HEK293T (cell line): Measurements from ENCODE around the gene RGS9BP.

Source experiments
- CTCF ChIA-PET: fragments of 350-600 bp; formaldehyde crosslinking; extraction: SDS; loops from one replicate; lab custom pipeline; 2021; ENCODE audit warnings: antibody characterized with exemption, inconsistent platforms; lab: Yijun Ruan, JAX
- POLR2A ChIA-PET: fragments of 350-600 bp; formaldehyde crosslinking; extraction: SDS; loops from one replicate; lab custom pipeline; 2020; ENCODE audit warnings: antibody characterized with exemption, inconsistent platforms; lab: Yijun Ruan, JAX
- DNase-seq: peaks from one replicate; pipeline ENCODE4 v3.0.0; 2012; ENCODE audit warnings: mixed read lengths; ENCODE audit errors: extremely low spot score
- ARNT ChIP-seq: fragments of 450-650 bp; IDR thresholded peaks from 2 replicates; pipeline ENCODE4 v1.6.1; 2017; ENCODE audit warnings: mild to moderate bottlenecking
- BHLHE40 ChIP-seq: fragments of 450-650 bp; IDR thresholded peaks from 2 replicates; pipeline ENCODE4 v1.6.1; 2016; ENCODE audit warnings: mild to moderate bottlenecking, moderate library complexity, borderline replicate concordance
- CTBP1 ChIP-seq: fragments of 450-650 bp; IDR thresholded peaks from 2 replicates; pipeline ENCODE4 v1.6.1; 2016; ENCODE audit warnings: borderline replicate concordance
- ELF4 ChIP-seq: fragments of 450-650 bp; IDR thresholded peaks from 2 replicates; pipeline ENCODE4 v1.6.1; 2017; ENCODE audit warnings: antibody characterized with exemption
- FOXA1 ChIP-seq: fragments of 450-650 bp; IDR thresholded peaks from 2 replicates; pipeline ENCODE4 v1.6.1; 2016; ENCODE audit warnings: mild to moderate bottlenecking
- FOXK2 ChIP-seq: fragments of 450-650 bp; IDR thresholded peaks from 2 replicates; pipeline ENCODE4 v1.6.1; 2016; ENCODE audit warnings: mild to moderate bottlenecking
- FOXM1 ChIP-seq: fragments of 450-650 bp; IDR thresholded peaks from 2 replicates; pipeline ENCODE4 v1.6.1; 2017; ENCODE audit warnings: mild to moderate bottlenecking, borderline replicate concordance
- HDGF ChIP-seq: fragments of 450-650 bp; IDR thresholded peaks from 2 replicates; pipeline ENCODE4 v1.6.1; 2017; ENCODE audit warnings: antibody characterized with exemption, borderline replicate concordance
- L3MBTL2 ChIP-seq: fragments of 450-650 bp; conservative IDR thresholded peaks from 2 replicates; pipeline ENCODE4 v1.6.1; 2016; ENCODE audit warnings: mild to moderate bottlenecking
- LEF1 ChIP-seq: fragments of 450-650 bp; IDR thresholded peaks from 2 replicates; pipeline ENCODE4 v1.6.1; 2017; ENCODE audit warnings: mild to moderate bottlenecking, borderline replicate concordance
- NFRKB ChIP-seq: fragments of 450-650 bp; IDR thresholded peaks from 2 replicates; pipeline ENCODE4 v1.6.1; 2016; ENCODE audit warnings: mild to moderate bottlenecking, moderate library complexity
- SP1 ChIP-seq: fragments of 450-650 bp; IDR thresholded peaks from 2 replicates; pipeline ENCODE4 v1.6.1; 2017
- SUZ12 ChIP-seq: fragments of 450-650 bp; IDR thresholded peaks from 2 replicates; pipeline ENCODE4 v1.6.1; 2016; ENCODE audit warnings: mild to moderate bottlenecking
- TARDBP ChIP-seq: fragments of 450-650 bp; IDR thresholded peaks from 2 replicates; pipeline ENCODE4 v1.6.1; 2016
- ZNF384 ChIP-seq: fragments of 450-650 bp; IDR thresholded peaks from 2 replicates; pipeline ENCODE4 v1.6.1; 2016
- TF ChIP-seq, protein P1 (sequence below): fragments of 450-650 bp; IDR thresholded peaks from 2 replicates; pipeline ENCODE4 v1.6.1; 2016

Gene RGS9BP, protein sequence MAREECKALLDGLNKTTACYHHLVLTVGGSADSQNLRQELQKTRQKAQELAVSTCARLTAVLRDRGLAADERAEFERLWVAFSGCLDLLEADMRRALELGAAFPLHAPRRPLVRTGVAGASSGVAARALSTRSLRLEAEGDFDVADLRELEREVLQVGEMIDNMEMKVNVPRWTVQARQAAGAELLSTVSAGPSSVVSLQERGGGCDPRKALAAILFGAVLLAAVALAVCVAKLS

DNA sequence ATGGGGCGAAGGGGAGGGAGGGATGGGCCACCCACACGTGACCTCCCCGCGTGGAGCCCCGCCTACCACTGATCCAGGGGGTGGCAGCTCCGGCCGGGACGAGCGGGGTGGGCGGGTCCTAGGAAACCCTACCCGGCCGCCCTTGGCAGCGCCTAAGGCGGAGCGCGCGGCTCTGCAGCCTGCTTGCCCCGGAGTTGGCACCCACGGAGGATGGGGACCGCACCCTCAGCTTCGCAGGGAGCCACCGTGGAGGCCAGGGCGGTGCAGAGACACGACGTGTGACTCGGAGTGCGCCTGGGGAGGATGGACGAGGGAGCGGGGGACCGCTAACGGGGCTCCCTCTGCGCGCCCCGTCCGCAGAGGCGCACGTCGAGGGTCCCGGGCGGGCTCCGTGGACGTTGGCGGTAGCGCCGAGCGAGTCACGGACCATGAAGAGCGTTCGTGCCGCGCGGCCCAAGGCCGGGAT lies at the start of gene RGS9BP:
Gene RGS9BP, plus strand, starts transcription at position 129 of the 466 bp plus-strand sequence. CDS start 416 bp downstream, outside the sequence.
- DNase-seq, result peak; percentile 78
- TF ChIP-seq ZNF384 (no peak), FOXA1 (no peak), ELF4 (no peak), LEF1 (no peak), ARNT (no peak), FOXK2 (no peak), SP1 (no peak), BHLHE40 (no peak), CTBP1 (no peak), L3MBTL2 (no peak), FOXM1 (no peak)
- CTCF ChIA-PET, result no interaction called here
- POLR2A ChIA-PET, result interaction anchor here (0.9 to 2.4 kb wide), 2 partner anchors 15 to 18 kb away, joined by 4 to 8 read pairs; partner anchors contain the start of gene NUDT19

DNA sequence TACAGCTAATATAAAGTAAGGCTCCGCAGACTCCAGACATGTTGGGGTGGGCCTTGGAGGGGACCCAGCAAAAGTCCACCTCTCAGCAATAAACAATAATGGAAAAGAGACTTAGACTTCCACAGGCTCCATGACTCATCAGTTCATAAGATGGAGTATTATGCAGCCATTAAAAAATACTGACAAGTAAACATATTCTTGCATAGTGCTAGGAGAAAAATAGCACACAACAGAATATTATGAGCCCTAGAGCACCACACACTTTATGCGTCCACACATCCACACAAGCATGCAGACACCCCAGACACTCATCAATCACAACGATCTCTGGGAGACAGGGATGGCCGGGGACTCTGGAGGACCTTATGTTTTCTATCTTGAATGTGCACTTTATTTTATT lies 48.7 kb upstream of the RGS9BP start:
- no peak for DNase-seq
- POLR2A ChIA-PET, result no interaction called here
- CTCF ChIA-PET, result no interaction called here
- no peak for TF ChIP-seq SP1
- TF ChIP-seq FOXM1, result no peak
- TF ChIP-seq ZNF384, result no peak
- TF ChIP-seq, protein P1, sequence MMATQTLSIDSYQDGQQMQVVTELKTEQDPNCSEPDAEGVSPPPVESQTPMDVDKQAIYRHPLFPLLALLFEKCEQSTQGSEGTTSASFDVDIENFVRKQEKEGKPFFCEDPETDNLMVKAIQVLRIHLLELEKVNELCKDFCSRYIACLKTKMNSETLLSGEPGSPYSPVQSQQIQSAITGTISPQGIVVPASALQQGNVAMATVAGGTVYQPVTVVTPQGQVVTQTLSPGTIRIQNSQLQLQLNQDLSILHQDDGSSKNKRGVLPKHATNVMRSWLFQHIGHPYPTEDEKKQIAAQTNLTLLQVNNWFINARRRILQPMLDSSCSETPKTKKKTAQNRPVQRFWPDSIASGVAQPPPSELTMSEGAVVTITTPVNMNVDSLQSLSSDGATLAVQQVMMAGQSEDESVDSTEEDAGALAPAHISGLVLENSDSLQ, result no peak
- TF ChIP-seq LEF1, result no peak
- TF ChIP-seq FOXK2, result no peak
- TF ChIP-seq ARNT, result no peak
- no peak for TF ChIP-seq SUZ12
- TF ChIP-seq NFRKB, result no peak
- TF ChIP-seq CTBP1, result no peak
- no peak for TF ChIP-seq HDGF
- TF ChIP-seq BHLHE40, result no peak
- no peak for TF ChIP-seq ELF4

DNA sequence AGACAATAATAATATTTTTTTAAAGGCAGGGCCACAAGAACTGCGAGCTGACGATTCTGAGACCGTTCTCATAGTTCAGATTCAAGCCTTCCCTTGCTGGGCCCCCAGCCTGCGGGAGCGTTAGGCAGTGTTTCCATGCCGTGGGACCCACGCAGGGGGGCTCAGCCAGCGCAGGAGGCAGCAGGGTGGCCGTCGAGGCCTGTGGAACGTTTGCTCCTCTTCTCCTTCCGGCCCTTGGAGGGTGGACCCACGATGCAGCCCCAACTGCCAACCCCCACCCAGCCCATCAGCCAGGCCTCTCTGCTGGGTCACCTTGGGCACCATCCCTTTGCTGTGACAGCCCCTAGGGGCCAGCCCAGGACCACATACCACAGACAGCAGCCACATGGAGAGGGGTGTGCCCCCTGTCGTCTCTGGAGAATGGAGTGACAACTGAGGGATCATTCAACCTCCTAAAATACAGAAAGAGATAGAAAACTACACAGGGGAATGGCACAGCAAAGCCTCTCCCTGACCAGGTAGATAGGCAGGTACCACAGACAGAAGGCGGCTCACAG lies 47.9 kb upstream of the RGS9BP start:
- TF ChIP-seq ZNF384 (no peak), SP1 (no peak), FOXM1 (no peak), L3MBTL2 (no peak), LEF1 (no peak), FOXK2 (no peak), NFRKB (no peak), FOXA1 (no peak), BHLHE40 (no peak), ELF4 (no peak)
- TF ChIP-seq, protein P1, result no peak
- ChIA-PET POLR2A (no interaction called here), CTCF (interaction anchor here (0.6 kb wide), 1 partner anchor 513 kb away, joined by 3 read pairs; no protein-coding TSS in a partner anchor)
- DNase-seq, result no peak

DNA sequence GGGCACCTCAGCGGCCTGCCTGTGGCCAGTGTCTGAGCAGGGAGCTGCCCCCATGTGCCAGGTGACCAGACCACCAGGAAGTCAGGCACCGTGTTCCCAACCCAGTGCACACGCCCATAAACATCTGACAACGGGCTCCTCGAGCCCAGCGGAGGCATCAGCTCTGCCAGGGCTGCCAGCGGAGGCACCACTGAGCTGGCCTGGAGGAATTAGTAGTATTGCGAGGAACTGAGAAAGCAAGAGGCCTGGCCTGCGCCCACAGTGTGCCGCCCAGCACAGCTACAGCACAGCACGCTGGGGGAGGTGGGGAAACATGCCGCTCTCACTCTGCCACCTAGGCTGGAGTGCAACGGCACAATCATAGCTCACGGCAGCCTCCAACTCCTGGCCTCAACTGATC lies 45.3 kb upstream of the RGS9BP start:
- ChIA-PET POLR2A (no interaction called here), CTCF (no interaction called here)
- DNase-seq, result no peak
- TF ChIP-seq FOXA1 (no peak), ELF4 (no peak), NFRKB (no peak), SUZ12 (no peak), CTBP1 (no peak), FOXM1 (no peak)

DNA sequence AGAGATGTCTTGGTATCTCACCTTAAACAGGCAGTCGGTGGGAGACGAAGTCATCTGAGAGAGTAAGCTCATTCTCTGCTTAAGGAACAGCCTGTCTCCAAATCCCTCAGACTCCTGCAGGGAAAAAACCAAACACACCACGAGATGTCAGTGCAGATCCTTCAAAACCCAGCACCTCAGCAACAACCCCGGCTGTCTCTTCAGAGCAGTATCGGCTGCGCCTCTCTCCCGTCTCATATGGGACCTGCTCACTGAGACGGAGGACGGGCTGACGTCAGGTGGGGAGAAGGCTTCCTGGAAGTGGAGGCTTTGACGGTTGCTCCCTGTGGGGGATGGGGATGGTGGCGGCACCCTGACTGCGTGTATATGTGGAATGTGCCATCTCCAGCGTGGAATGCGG lies 44.3 kb upstream of the RGS9BP start:
- ChIA-PET POLR2A (no interaction called here), CTCF (no interaction called here)
- DNase-seq, result no peak
- TF ChIP-seq CTBP1 (no peak), SUZ12 (no peak), ELF4 (no peak), FOXM1 (no peak), LEF1 (no peak), ARNT (no peak), NFRKB (no peak), FOXK2 (no peak), SP1 (no peak)
- TF ChIP-seq, protein P1, result no peak

DNA sequence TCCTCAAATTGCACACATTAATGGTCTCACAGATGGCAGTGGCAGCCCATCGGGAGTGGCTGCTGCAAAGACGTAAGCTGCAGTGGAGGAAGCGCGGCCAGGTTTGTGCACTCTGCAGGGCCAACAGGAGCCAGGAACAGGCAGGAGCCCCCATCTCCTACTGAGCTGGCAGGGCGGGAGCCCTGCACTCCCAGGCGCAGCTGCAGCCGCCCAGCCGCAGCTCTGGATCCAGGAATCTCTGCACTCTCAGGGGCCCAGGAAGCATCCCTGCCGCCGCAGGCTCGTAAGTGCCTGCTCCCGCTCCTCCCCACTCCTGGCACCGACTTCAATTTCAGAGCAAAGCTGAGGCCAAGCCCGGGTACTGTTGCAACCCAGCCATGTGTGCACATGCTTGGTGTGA lies 38.2 kb upstream of the RGS9BP start:
- no peak for DNase-seq
- no peak for TF ChIP-seq ZNF384
- TF ChIP-seq, protein P1, result no peak
- TF ChIP-seq ARNT, result no peak
- no peak for TF ChIP-seq FOXM1
- no peak for TF ChIP-seq TARDBP
- no peak for TF ChIP-seq FOXK2
- TF ChIP-seq CTBP1, result no peak
- TF ChIP-seq SP1, result no peak
- TF ChIP-seq BHLHE40, result no peak
- no peak for TF ChIP-seq LEF1
- no peak for TF ChIP-seq L3MBTL2
- no peak for TF ChIP-seq HDGF
- no peak for TF ChIP-seq SUZ12
- TF ChIP-seq NFRKB, result no peak
- ChIA-PET CTCF (no interaction called here), POLR2A (no interaction called here)
